Bronchial epithelial cell (primary cell): Measurements from ENCODE around the gene ZKSCAN1. TPM values are rescaled to one million over a fixed set of nuclear protein-coding genes. Genes with fewer than 3 reads are reported as not detected.

Source experiments
- DNase-seq: peaks from one replicate; pipeline ENCODE4 v3.0.0-alpha.2; 2010; ENCODE audit warnings: low read depth
- FAIRE-seq: peaks from 2 replicates; lab custom pipeline; 2011; peaks lifted over from hg19 to GRCh38; lab: Jason Lieb, UNC
- H3K27me3 ChIP-seq: 2 replicates; pipeline ENCODE4 v1.5.1; 2011; ENCODE audit warnings: low read length; ENCODE audit not compliant: control insufficient read depth, insufficient read depth
- H3K36me3 ChIP-seq: 2 replicates; pipeline ENCODE4 v1.5.1; 2011; ENCODE audit warnings: low read length; ENCODE audit not compliant: control insufficient read depth, insufficient read depth
- H3K4me3 ChIP-seq: 2 replicates; pipeline ENCODE4 v1.5.1; 2011; ENCODE audit warnings: mild to moderate bottlenecking, low read depth, low read length, control low read depth
- CTCF ChIP-seq: IDR thresholded peaks from 2 replicates; pipeline ENCODE4 v1.5.1; 2011; ENCODE audit warnings: mild to moderate bottlenecking, moderate library complexity, low read length, control low read depth, inconsistent platforms; ENCODE audit not compliant: insufficient read depth, severe bottlenecking
- total RNA-seq: library from RNA; depleted of rRNA; stranded (reverse); fragments of >200 nt; gene quantifications from 2 replicates; pipeline ENCODE4 v1.2.1, GENCODE V29; 2014

ZKSCAN1 gene
- total RNA-seq, 1 donor from 2014 or later = 25.0 TPM

GRCh38 chr7:100027197-100027596, 11.8 kb downstream of the ZKSCAN1 start:
- DNase-seq (no peak), FAIRE-seq (no peak)
- Histone ChIP-seq H3K27me3 (no peaks in the 10 kb centered on the region), H3K4me3 (no peak overlapping the region), H3K36me3 (peaks cover 30% of the 10 kb centered on the region)
- no peak for TF ChIP-seq CTCF

- peaks cover 26% of the 10 kb centered on the region for H3K36me3 ChIP-seq
- no peak overlapping the region for H3K4me3 ChIP-seq
- DNase-seq = peak; percentile 78
- H3K27me3 ChIP-seq = no peaks in the 10 kb centered on the region
- TF ChIP-seq CTCF = no peak
- no peak for FAIRE-seq
Measured at GRCh38 chr7:100029596-100029995, 14.2 kb downstream of the ZKSCAN1 start.

GRCh38 chr7:100033526-100033925, 18.1 kb downstream of the ZKSCAN1 start:
- Histone ChIP-seq H3K27me3 (no peaks in the 10 kb centered on the region), H3K36me3 (peaks cover 29% of the 10 kb centered on the region), H3K4me3 (no peak overlapping the region)
- no peak for TF ChIP-seq CTCF
- no peak for DNase-seq
- FAIRE-seq = no peak

GRCh38 chr7:100034871-100035510, 19.6 kb downstream of the ZKSCAN1 start:
- DNase-seq = no peak
- H3K36me3 ChIP-seq = peaks cover 27% of the 10 kb centered on the region
- FAIRE-seq = no peak
- no peaks in the 10 kb centered on the region for H3K27me3 ChIP-seq
- TF ChIP-seq CTCF = no peak
- no peak overlapping the region for H3K4me3 ChIP-seq

GRCh38 chr7:100035876-100036275, 20.5 kb downstream of the ZKSCAN1 start:
- Histone ChIP-seq H3K4me3 (no peak overlapping the region), H3K27me3 (no peaks in the 10 kb centered on the region), H3K36me3 (peaks cover 24% of the 10 kb centered on the region)
- DNase-seq (no peak), FAIRE-seq (no peak)
- TF ChIP-seq CTCF = no peak

GRCh38 chr7:100038326-100038725, 22.9 kb downstream of the ZKSCAN1 start:
- no peak for FAIRE-seq

More at GRCh38 chr7:100038326-100038725, 22.9 kb downstream of the ZKSCAN1 start:
- DNase-seq = no peak
- Histone ChIP-seq H3K27me3 (no peaks in the 10 kb centered on the region), H3K4me3 (no peak overlapping the region), H3K36me3 (peaks cover 14% of the 10 kb centered on the region)
- TF ChIP-seq CTCF = no peak
